BJ (cell line): Measurements from ENCODE around the gene NUP205. TPM values are rescaled to one million over a fixed set of nuclear protein-coding genes. Genes with fewer than 3 reads are reported as not detected.

Experiments
- CTCF ChIA-PET: fragments of 350-600 bp; formaldehyde crosslinking; extraction: SDS; loops from one replicate; lab custom pipeline; 2021; ENCODE audit warnings: antibody characterized with exemption, inconsistent platforms; lab: Yijun Ruan, JAX
- POLR2A ChIA-PET: fragments of 300-600 bp; sonication (Branson Sonifier 250); formaldehyde crosslinking; extraction: SDS; loops from one replicate; lab custom pipeline; 2021; ENCODE audit warnings: antibody characterized with exemption; lab: Charles Lee
- DNase-seq: peaks from one replicate; pipeline ENCODE4 v3.0.0-alpha.2; 2011; ENCODE audit warnings: low read depth
- H3K27me3 ChIP-seq: 2 replicates; pipeline ENCODE4 v1.6.0; 2011; ENCODE audit warnings: low read length; ENCODE audit not compliant: control insufficient read depth, insufficient read depth
- H3K36me3 ChIP-seq: 2 replicates; pipeline ENCODE4 v1.5.1; 2011; ENCODE audit warnings: low read length; ENCODE audit not compliant: control insufficient read depth, insufficient read depth
- H3K4me3 ChIP-seq: 2 replicates; pipeline ENCODE4 v1.5.1; 2011; ENCODE audit warnings: low read depth, mild to moderate bottlenecking, control low read depth, low read length
- CTCF ChIP-seq: IDR thresholded peaks from 2 replicates; pipeline ENCODE4 v1.5.1; 2011; ENCODE audit warnings: low read depth, mild to moderate bottlenecking, control low read depth, inconsistent platforms, low read length, moderate library complexity; ENCODE audit not compliant: insufficient read depth
- polyA plus RNA-seq: library from polyadenylated mRNA; depleted of rRNA; stranded (reverse); fragments of >200 nt; gene quantifications from 2 replicates; pipeline ENCODE4 v1.2.3, GENCODE V29; 2011

NUP205 gene
- polyA plus RNA-seq, 1 experiment: 27.2 TPM

GRCh38 chr7:135573541-135573940 is 15.8 kb downstream of the NUP205 start:
- POLR2A ChIA-PET: interaction anchor here (0.6 kb wide), 1 partner anchor 10 kb away, joined by 3 read pairs; no protein-coding TSS in a partner anchor
- Histone ChIP-seq H3K36me3 (peaks cover 2% of the 10 kb centered on the region), H3K27me3 (no peaks in the 10 kb centered on the region), H3K4me3 (no peak overlapping the region)
- no peak for TF ChIP-seq CTCF
- CTCF ChIA-PET: interaction anchor here (1.5 to 2.2 kb wide), 4 partner anchors 10 to 293 kb away, joined by 5 to 6 read pairs (median 6); no protein-coding TSS in a partner anchor
- DNase-seq: no peak

DNA sequence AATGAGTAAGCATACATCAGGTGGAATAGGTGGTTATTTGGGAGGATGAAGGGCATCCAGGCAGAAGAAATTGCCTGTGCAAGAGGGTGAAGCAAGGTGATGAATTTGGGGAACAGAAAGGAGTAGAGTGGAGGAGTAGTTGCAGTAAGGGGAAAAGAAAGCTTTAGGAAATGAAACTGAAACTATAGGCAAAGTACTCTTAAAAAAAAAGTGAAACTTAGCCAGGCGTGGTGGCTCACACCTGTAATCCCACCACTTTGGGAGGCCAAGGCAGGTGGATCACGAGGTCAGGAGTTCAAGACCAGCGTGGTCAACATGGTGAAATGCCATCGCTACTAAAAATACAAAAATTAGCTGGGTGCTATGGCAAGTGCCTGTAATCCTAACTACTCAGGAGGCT is 17.6 kb downstream of the NUP205 start:
- Histone ChIP-seq H3K36me3 (peaks cover 3% of the 10 kb centered on the region), H3K27me3 (no peaks in the 10 kb centered on the region), H3K4me3 (no peak overlapping the region)
- ChIA-PET CTCF (no interaction called here), POLR2A (no interaction called here)
- no peak for TF ChIP-seq CTCF
- DNase-seq: no peak

DNA sequence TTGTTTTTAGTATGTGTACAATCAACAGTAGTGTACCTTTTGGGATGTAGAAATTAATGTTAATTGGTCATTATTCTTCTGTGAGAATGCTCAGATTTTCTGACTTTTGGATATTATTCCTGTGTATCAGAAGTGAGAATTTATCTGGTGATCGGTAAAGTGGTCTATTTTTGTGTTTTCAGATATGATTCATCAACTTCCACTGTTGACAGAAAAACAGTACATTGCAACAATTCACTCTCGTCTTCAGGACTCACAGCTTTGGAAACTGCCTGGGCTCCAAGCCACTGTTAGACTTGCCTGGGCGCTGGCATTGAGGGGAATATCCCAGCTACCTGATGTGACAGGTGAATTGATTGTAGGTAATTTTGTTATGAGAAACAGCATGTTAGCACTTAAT is 20.9 kb downstream of the NUP205 start:
- Histone ChIP-seq H3K4me3 (no peak overlapping the region), H3K27me3 (no peaks in the 10 kb centered on the region), H3K36me3 (peaks cover 6% of the 10 kb centered on the region)
- TF ChIP-seq CTCF: no peak
- no peak for DNase-seq
- POLR2A ChIA-PET: no interaction called here
- CTCF ChIA-PET: interaction anchor here (2.0 kb wide), 1 partner anchor 297 kb away, joined by 7 read pairs; no protein-coding TSS in a partner anchor

DNA sequence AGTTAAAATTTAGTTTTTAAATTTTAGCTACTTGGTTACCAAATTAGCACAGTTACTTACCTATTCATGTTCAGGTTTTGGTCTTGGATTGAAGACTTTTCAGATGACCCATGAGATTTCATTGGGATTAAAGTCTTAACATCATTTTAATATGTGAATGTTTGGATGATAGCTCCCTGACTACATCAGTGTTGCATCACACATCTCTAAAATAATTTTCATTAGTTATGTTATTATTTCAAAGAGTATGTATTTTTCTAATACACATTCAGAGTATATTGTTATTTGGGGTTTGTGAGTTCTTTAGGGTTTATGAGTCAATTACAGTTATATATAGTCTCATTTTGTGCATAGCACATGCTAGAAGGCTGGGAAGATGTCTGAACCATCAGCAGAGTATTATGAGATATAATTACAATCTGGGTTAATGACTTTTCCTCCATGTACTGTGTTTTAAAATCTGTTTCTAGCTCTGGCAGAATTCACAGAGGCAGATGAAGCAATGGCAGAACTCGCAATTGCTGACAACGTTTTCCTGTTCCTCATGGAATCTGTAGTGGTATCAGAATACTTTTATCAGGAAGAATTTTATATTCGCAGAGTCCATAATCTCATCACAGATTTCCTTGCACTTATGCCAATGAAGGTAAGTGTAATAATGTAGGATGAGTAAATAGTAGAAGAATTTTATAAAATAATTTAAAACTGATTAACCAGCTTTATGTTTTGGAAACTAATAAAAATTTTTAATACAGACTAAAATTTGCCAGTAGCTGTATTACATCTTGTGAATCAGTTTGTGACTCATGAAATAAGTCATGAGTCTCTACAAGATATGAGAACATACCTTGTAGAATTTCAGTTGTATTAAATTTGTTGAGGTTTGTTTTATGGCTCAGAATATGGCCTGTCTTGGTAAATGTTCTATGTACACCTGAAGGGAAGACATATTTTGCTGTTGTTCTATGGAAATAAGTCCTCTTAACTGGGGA is 26.9 kb downstream of the NUP205 start:
- CTCF ChIA-PET: interaction anchor here (0.9 to 1.7 kb wide), 2 partner anchors 25 to 304 kb away, joined by 4 to 5 read pairs; no protein-coding TSS in a partner anchor
- POLR2A ChIA-PET: no interaction called here

More for the DNA sequence above, 26.9 kb downstream of the NUP205 start:
- peaks cover 2% of the 10 kb centered on the region for H3K36me3 ChIP-seq
- no peak overlapping the region for H3K4me3 ChIP-seq
- TF ChIP-seq CTCF: no peak
- DNase-seq: no peak
- no peaks in the 10 kb centered on the region for H3K27me3 ChIP-seq
